ENCODE data around the gene TMEM151B. TPM values are rescaled to one million over a fixed set of nuclear protein-coding genes. Genes with fewer than 3 reads are reported as not detected.
A peak's percentile ranks its signal among the peaks of the same experiment; 100 is the strongest.

TMEM151B gene
- total RNA-seq, 1 experiment from 2014 or later, result not detected

GRCh38 chr6:44298055-44298803, 28.0 kb downstream of the TMEM151B start:
- H3K4me1 ChIP-seq, result peaks cover 9% of the 10 kb centered on the region; the same call in 1 of the 2 replicates
- H3K4me1 Mint-ChIP-seq (ENCODE audit: low read depth, unreplicated experiment), result peaks cover 7% of the 10 kb centered on the region
- peaks cover 11% of the 10 kb centered on the region for H3K27me3 Mint-ChIP-seq (ENCODE audit: insufficient read depth, unreplicated experiment)
- H3K27me3 ChIP-seq (replicated peaks; ENCODE audit: control insufficient read depth, insufficient read depth, low read length), result peaks cover 4% of the 10 kb centered on the region; the same call in 1 of the 2 replicates
- CTCF ChIA-PET, result interaction anchor here (0.6 to 2.8 kb wide), 5 partner anchors 14 to 112 kb away, joined by 3 to 13 read pairs (median 8); partner anchors contain the start of gene AARS2
- peak overlapping the region; percentile 49; the same call in 1 of the 2 replicates for H3K4me3 ChIP-seq (ENCODE audit: low read depth, low read length)
- BruUV-seq (replicated peaks), result no TSS peak
- H3K4me3 Mint-ChIP-seq (ENCODE audit: unreplicated experiment), result peak overlapping the region; percentile 66
- peaks cover 25% of the 10 kb centered on the region for H3K36me3 Mint-ChIP-seq (ENCODE audit: insufficient read depth, unreplicated experiment)
- no peaks in the 10 kb centered on the region for H3K36me3 ChIP-seq (ENCODE audit: control insufficient read depth, insufficient read depth, low read length)
- no peaks in the 10 kb centered on the region for H3K9me3 Mint-ChIP-seq (ENCODE audit: unreplicated experiment)
- intact Hi-C loops (cut with micrococcal nuclease; ENCODE audit: unreplicated experiment), result no loop called here
- no peak for TF ChIP-seq CTCF (IDR thresholded peaks at IDR 0.05; ENCODE audit: insufficient read depth in 1 of 2, low read depth in 1 of 2, low read length in 1 of 2, severe bottlenecking in 1 of 2, unreplicated experiment in 1 of 2)
- H3K9me3 ChIP-seq, result no peaks in the 10 kb centered on the region
- H3K27ac Mint-ChIP-seq (ENCODE audit: unreplicated experiment), result no peak overlapping the region
- POLR2A ChIA-PET, result interaction anchor here (0.5 kb wide), 1 partner anchor 130 kb away, joined by 3 read pairs; no protein-coding TSS in a partner anchor
- DNase-seq, result no peak

GRCh38 chr6:44298864-44299263, 28.6 kb downstream of the TMEM151B start:
- no TSS peak for BruUV-seq (replicated peaks)
- Histone ChIP-seq H3K36me3 (ENCODE audit: control insufficient read depth, insufficient read depth, low read length) (peaks cover 2% of the 10 kb centered on the region; the same call in 1 of the 2 replicates), H3K4me1 (peaks cover 9% of the 10 kb centered on the region; the same call in 1 of the 2 replicates), H3K9me3 (no peaks in the 10 kb centered on the region), H3K27me3 (replicated peaks; ENCODE audit: control insufficient read depth, insufficient read depth, low read length) (peaks cover 4% of the 10 kb centered on the region; the same call in 1 of the 2 replicates), H3K4me3 (ENCODE audit: low read depth, low read length) (no peak overlapping the region)
- Mint-ChIP-seq H3K27me3 (ENCODE audit: insufficient read depth, unreplicated experiment) (peaks cover 11% of the 10 kb centered on the region), H3K9me3 (ENCODE audit: unreplicated experiment) (no peaks in the 10 kb centered on the region), H3K4me3 (ENCODE audit: unreplicated experiment) (no peak overlapping the region), H3K36me3 (ENCODE audit: insufficient read depth, unreplicated experiment) (peaks cover 31% of the 10 kb centered on the region), H3K27ac (ENCODE audit: unreplicated experiment) (no peak overlapping the region), H3K4me1 (ENCODE audit: low read depth, unreplicated experiment) (peaks cover 7% of the 10 kb centered on the region)
- intact Hi-C loops (cut with micrococcal nuclease; ENCODE audit: unreplicated experiment), result no loop called here
- TF ChIP-seq CTCF (IDR thresholded peaks at IDR 0.05; ENCODE audit: insufficient read depth in 1 of 2, low read depth in 1 of 2, low read length in 1 of 2, severe bottlenecking in 1 of 2, unreplicated experiment in 1 of 2), result no peak
- ChIA-PET POLR2A (no interaction called here), CTCF (interaction anchor here (0.6 to 2.8 kb wide), 3 partner anchors 14 to 113 kb away, joined by 3 to 13 read pairs (median 10); partner anchors contain the start of gene AARS2)
- DNase-seq, result no peak

- Mint-ChIP-seq H3K4me1 (ENCODE audit: low read depth, unreplicated experiment) (peaks cover 7% of the 10 kb centered on the region), H3K27ac (ENCODE audit: unreplicated experiment) (no peak overlapping the region), H3K36me3 (ENCODE audit: insufficient read depth, unreplicated experiment) (peaks cover 32% of the 10 kb centered on the region), H3K27me3 (ENCODE audit: insufficient read depth, unreplicated experiment) (peaks cover 9% of the 10 kb centered on the region), H3K4me3 (ENCODE audit: unreplicated experiment) (no peak overlapping the region), H3K9me3 (ENCODE audit: unreplicated experiment) (no peaks in the 10 kb centered on the region)
- no peak for DNase-seq
- CTCF ChIA-PET, result no interaction called here
- TF ChIP-seq CTCF (IDR thresholded peaks at IDR 0.05; ENCODE audit: insufficient read depth in 1 of 2, low read depth in 1 of 2, low read length in 1 of 2, severe bottlenecking in 1 of 2, unreplicated experiment in 1 of 2), result no peak
- Histone ChIP-seq H3K9me3 (no peaks in the 10 kb centered on the region), H3K4me3 (ENCODE audit: low read depth, low read length) (no peak overlapping the region), H3K36me3 (ENCODE audit: control insufficient read depth, insufficient read depth, low read length) (peaks cover 2% of the 10 kb centered on the region; the same call in 1 of the 2 replicates), H3K27me3 (replicated peaks; ENCODE audit: control insufficient read depth, insufficient read depth, low read length) (peaks cover 4% of the 10 kb centered on the region; the same call in 1 of the 2 replicates), H3K4me1 (peaks cover 9% of the 10 kb centered on the region; the same call in 1 of the 2 replicates)
- BruUV-seq (replicated peaks), result no TSS peak
- intact Hi-C loops (cut with micrococcal nuclease; ENCODE audit: unreplicated experiment), result no loop called here
- POLR2A ChIA-PET, result no interaction called here
Observed at GRCh38 chr6:44300292-44300823, 30.1 kb downstream of the TMEM151B start.
